ENCODE measurements around the gene TPD52L2.

TPD52L2 gene

DNA sequence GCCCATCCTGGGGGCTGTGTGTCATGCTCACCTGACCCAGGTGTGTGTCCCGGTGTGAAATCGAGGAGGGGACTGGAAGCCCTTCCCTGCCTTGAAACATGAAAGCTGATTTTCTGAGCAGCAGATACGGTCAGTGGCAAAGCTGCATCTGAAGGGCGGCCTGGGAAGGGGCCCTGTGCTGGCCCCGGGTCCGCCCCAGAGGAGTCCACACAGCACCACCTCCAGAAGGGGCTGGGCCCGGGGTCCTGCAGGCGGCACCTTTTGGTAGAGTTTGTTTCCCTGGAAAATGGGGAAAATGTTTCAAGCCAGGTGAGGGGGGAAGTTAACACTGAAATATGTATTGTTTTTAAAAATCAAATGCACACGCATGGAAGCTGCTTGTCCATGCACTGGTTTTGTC lies 70.4 kb downstream of the TPD52L2 start:
- no peak for DNase-seq

DNA sequence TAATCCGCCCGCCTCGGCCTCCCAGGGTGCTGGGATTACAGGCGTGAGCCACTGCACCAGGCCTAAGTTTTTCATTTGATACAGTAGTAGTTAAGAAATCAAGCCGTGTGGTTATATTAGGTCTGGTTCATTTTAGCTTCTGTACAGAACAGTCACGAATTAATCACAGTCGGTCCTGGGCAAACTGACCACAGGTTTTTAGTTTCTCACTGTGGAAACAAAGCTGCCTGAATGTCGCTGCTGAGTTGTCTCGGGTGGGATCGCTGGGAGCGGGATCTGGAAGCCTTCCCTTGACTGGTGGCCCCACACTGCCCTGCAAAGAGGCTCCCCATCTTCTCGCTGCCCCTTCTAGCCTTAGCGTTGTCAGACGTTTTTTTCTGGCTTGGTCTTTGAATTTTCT lies 72.5 kb downstream of the TPD52L2 start:
- no peak for DNase-seq

DNA sequence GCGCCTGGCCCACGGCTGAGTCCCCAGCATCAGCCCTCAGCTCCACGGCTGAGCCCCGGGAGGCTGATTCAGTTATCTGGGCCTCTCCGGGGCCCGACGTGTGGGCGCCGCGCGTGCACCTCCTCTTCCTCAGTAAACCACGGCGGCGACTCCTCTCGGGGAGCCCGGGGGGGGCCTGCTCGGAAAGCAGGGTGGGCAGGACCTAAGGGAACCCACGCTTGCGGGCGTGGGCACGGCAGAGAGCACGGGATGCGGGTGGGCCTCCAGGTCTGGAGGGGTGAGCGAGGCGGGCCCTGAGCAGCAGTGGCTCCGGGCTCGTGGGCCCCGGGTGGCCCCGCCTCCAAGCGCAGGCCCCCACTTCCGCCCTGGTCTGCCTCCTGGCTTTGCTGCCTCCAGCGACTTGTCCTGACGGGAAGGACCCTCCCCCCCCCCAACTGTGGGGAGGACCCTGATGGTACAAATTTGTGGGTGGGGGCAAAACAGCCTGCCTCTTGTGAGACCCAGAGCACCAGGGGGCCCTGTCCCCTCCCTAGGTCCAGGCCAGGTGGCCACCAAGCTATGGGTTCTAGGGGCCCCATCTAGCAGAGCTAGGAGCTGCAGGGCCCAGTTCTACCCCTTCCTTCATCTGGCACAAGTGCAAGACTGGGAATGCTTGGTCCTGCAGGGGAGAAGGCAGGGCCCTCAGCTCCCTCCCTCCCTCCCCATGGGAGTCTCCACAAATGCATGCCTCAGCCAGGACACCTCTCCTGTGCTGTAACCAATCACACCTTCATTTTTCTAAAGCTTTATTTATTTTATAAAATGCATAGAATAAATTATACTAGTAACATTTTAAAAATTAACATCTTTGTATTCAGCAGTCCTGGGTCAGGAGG lies 74.2 kb downstream of the TPD52L2 start:
- DNase-seq: peak; percentile 64

DNA sequence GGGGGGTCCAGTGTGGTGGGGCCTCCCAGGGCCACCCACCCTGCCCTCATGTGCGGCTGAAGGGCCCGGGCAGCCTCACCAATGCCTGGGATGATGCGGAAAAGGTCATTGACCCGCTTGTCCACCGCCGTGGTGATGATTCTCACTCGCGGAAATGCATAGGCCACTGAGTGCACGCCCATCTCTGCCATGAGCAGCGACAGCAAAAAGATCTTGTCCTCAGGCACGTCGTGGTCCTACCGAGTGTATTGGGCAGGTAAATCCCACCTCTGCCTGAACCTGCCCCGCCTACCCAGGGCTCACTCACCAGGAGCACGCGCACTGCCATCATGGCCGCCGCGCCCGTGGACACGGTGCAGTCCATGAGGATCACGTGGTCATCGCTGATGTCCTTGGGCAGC lies 75.0 kb downstream of the TPD52L2 start:
- no peak for DNase-seq

DNA sequence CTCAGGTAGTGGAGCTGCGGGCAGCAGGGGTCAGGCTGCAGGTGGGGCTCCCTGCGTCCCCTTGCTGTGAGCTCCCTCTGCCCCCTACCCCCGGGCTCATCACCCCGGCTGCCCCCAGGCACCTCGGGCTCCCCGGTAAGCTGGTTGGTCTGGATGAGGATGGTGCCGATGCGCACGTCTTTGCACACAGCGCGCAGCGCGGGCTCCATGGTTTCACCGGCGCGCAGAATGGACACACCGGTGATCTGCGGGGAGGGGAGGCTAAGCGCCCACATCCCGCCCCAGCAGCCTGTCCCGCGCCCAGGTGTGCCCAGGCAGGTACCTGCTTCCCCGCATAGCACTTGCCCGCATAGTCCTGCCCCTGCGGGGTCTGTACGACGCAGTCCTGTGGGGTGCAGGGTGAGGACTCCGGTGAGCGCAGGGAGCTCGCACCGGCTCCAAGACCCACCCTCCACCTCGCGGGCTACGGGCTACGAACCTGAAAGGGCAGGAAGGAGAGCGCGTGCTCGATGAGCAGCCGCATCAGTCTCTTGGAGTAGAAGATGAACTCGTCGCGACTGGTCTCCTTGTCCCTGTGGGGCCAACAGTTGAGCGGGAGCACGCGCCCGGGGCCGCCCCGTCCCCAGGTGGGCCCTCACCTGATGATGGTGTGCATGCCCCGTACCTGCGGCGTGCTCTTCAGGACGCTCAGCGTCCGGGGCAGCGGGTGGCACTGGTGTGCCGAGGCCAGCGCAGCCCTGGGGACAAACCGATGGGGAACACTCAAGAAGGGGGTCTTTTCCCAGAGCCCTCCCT lies 75.6 kb downstream of the TPD52L2 start:
- DNase-seq: peak; percentile 62
